Neuronal stem cell (in vitro differentiated cells): ENCODE measurements around the gene GFPT2.

Experiments used
- DNase-seq: peaks from one replicate; pipeline ENCODE4 v3.0.0-alpha.2; 2013; ENCODE audit warnings: low spot score
- H2AFZ ChIP-seq: one replicate; pipeline ENCODE4 v1.6.1; 2013; ENCODE audit warnings: mild to moderate bottlenecking, low read length, inconsistent platforms
- H2AK5ac ChIP-seq: 2 replicates; pipeline ENCODE4 v1.6.1; 2013; ENCODE audit warnings: low read depth, mild to moderate bottlenecking, inconsistent platforms, low read length, moderate library complexity, mixed read lengths
- H2BK120ac ChIP-seq: 2 replicates; pipeline ENCODE4 v1.6.1; 2013; ENCODE audit warnings: low read depth, mild to moderate bottlenecking, inconsistent platforms, low read length, moderate library complexity, mixed read lengths
- H2BK12ac ChIP-seq: one replicate; pipeline ENCODE4 v1.6.1; 2013; ENCODE audit warnings: low read length, inconsistent platforms
- H2BK15ac ChIP-seq: 2 replicates; pipeline ENCODE4 v1.6.1; 2013; ENCODE audit warnings: mild to moderate bottlenecking, low read length, inconsistent platforms, mixed read lengths
- H2BK5ac ChIP-seq: one replicate; pipeline ENCODE4 v1.6.1; 2013; ENCODE audit warnings: inconsistent platforms, mild to moderate bottlenecking, low read length, moderate library complexity
- H3K14ac ChIP-seq: one replicate; pipeline ENCODE4 v1.6.1; 2013; ENCODE audit warnings: low read length, inconsistent platforms
- H3K18ac ChIP-seq: 2 replicates; pipeline ENCODE4 v1.6.1; 2013; ENCODE audit warnings: low read length, inconsistent platforms
- H3K23ac ChIP-seq: 2 replicates; pipeline ENCODE4 v1.6.1; 2013; ENCODE audit warnings: low read depth, mild to moderate bottlenecking, mixed read lengths, low read length, inconsistent platforms; ENCODE audit not compliant: poor library complexity
- H3K27ac ChIP-seq: replicated peaks from 3 replicates; pipeline ENCODE4 v1.5.1; 2013; ENCODE audit warnings: low read length, inconsistent platforms
- H3K27me3 ChIP-seq, 3 experiments: 2 replicates each; pipeline ENCODE4 v1.6.1; 2013; ENCODE audit warnings: low read length in 3 of 3, mild to moderate bottlenecking in 2 of 3, inconsistent platforms in 1 of 3, low read depth in 1 of 3, mixed read lengths in 1 of 3, moderate library complexity in 1 of 3; ENCODE audit not compliant: control insufficient read depth in 3 of 3, insufficient read depth in 3 of 3
- H3K36me3 ChIP-seq, 2 donors: replicated peaks in 1 of 2; 2 replicates each; pipeline ENCODE4 v1.6.1; 2013; ENCODE audit warnings: low read length in 2 of 2; ENCODE audit not compliant: control insufficient read depth in 2 of 2, insufficient read depth in 2 of 2
- H3K4ac ChIP-seq: 2 replicates; pipeline ENCODE4 v1.6.1; 2013; ENCODE audit warnings: inconsistent platforms, mild to moderate bottlenecking, low read length, moderate library complexity
- H3K4me1 ChIP-seq, 2 donors: 1 replicate in 1 of 2; 2 replicates in 1 of 2; pipeline ENCODE4 v1.6.1; 2013; ENCODE audit warnings: low read length in 2 of 2, low read depth in 1 of 2; ENCODE audit not compliant: control insufficient read depth in 2 of 2, insufficient read depth in 1 of 2
- H3K4me2 ChIP-seq: one replicate; pipeline ENCODE4 v1.6.1; 2013; ENCODE audit warnings: mild to moderate bottlenecking, low read length, inconsistent platforms; ENCODE audit not compliant: insufficient read depth, poor library complexity, severe bottlenecking
- H3K4me3 ChIP-seq, 2 donors: 2 replicates each; pipeline ENCODE4 v1.5.1; 2013; ENCODE audit warnings: low read length in 2 of 2, mild to moderate bottlenecking in 2 of 2, inconsistent platforms in 1 of 2, moderate library complexity in 1 of 2
- H3K79me1 ChIP-seq: one replicate; pipeline ENCODE4 v1.6.1; 2013; ENCODE audit warnings: low read depth, mild to moderate bottlenecking, inconsistent platforms, low read length, moderate library complexity
- H3K9ac ChIP-seq: one replicate; pipeline ENCODE4 v1.6.1; 2013; ENCODE audit warnings: mild to moderate bottlenecking, low read depth, low read length, inconsistent platforms; ENCODE audit not compliant: poor library complexity
- H3K9me3 ChIP-seq, 2 donors: replicated peaks in 1 of 2; 2 replicates each; pipeline versions ENCODE3 to v1.6.1; 2013; ENCODE audit warnings: low read length in 2 of 2, mild to moderate bottlenecking in 2 of 2, inconsistent platforms in 1 of 2, low read depth in 1 of 2, mixed read lengths in 1 of 2, moderate library complexity in 1 of 2; ENCODE audit not compliant: control insufficient read depth in 2 of 2, insufficient read depth in 1 of 2
- H4K8ac ChIP-seq: one replicate; pipeline ENCODE4 v1.6.1; 2013; ENCODE audit warnings: low read depth, mild to moderate bottlenecking, inconsistent platforms, low read length, moderate library complexity
- H4K91ac ChIP-seq: one replicate; pipeline ENCODE4 v1.6.1; 2013; ENCODE audit warnings: low read length, low read depth, mild to moderate bottlenecking, inconsistent platforms; ENCODE audit not compliant: poor library complexity
- WGBS, 2 donors: extraction: QIAGEN DNeasy Blood & Tissue Kit; methylation state at CpG; one replicate each; pipeline ENCODE4 v1.1.7; 2013; ENCODE audit warnings: missing lambda C conversion rate in 2 of 2, mixed read lengths in 1 of 2; ENCODE audit not compliant: insufficient read length in 2 of 2, insufficient replicate concordance in 1 of 2; ENCODE audit errors: extremely low coverage in 2 of 2; 5-methylcytosine and 5-hydroxymethylcytosine counted together

Gene GFPT2

DNA sequence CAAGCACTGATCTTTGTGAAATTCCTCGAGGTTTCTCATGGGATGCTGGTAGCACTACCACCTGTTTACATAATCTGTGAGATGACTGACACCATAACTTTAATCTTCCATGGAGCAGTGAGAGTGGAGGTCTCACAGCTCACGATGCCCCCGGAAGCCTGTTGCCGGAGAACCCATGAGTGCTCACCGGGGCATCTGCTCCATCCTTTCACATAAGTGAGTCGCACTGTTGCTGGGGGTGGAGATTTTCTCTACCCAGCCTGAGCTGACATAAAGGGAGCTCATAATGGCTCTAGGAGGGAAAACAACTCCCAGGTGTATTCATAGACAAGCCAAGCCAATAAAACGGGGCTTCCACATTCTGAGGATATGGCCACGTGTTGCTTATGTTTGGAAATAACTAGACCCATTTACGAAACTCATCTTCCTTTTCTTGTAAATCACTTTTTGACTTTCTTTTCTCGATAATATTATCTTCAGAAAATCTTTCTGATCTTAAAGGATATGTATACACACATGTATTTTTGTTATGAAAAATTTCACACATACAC, 11.2 kb upstream of the GFPT2 start:
- Histone ChIP-seq H3K18ac (no peak overlapping the region), H2BK120ac (no peak overlapping the region), H3K4me1 (no peaks in the 10 kb centered on the region), H3K23ac (no peak overlapping the region), H3K36me3 (no peaks in the 10 kb centered on the region), H3K9me3 (no peaks in the 10 kb centered on the region), H2BK5ac (no peak overlapping the region), H3K4me3 (no peak overlapping the region), H4K91ac (no peak overlapping the region), H3K14ac (no peak overlapping the region), H4K8ac (no peak overlapping the region), H2AK5ac (no peak overlapping the region), H3K4me2 (no peak overlapping the region), H3K4ac (no peak overlapping the region), H3K27ac (no peak overlapping the region), H2BK12ac (no peak overlapping the region), H3K27me3 (peaks cover 0 to 15% (median 0%) of the 10 kb centered on the region in 3 experiments), H2AFZ (no peak overlapping the region), H2BK15ac (no peak overlapping the region), H3K79me1 (peaks cover 2% of the 10 kb centered on the region), H3K9ac (no peak overlapping the region)
- no peak for DNase-seq
- WGBS, 2 donors: no CpG with 5 or more reads among the region's 10 CpGs

- H3K79me1 ChIP-seq: no peaks in the 10 kb centered on the region
- no peak overlapping the region for H2AK5ac ChIP-seq
- no peak overlapping the region for H3K9ac ChIP-seq
- WGBS, 2 donors: no CpG with 5 or more reads among the region's 24 CpGs
- no peak overlapping the region for H3K18ac ChIP-seq
- H3K23ac ChIP-seq: no peak overlapping the region
- no peak overlapping the region for H3K27ac ChIP-seq
- no peak overlapping the region for H2BK5ac ChIP-seq
- H4K91ac ChIP-seq: no peak overlapping the region
- no peak overlapping the region for H2BK12ac ChIP-seq
- no peak overlapping the region for H2BK15ac ChIP-seq
- no peak overlapping the region for H2BK120ac ChIP-seq
- H3K4me2 ChIP-seq: no peak overlapping the region
- H3K36me3 ChIP-seq: no peaks in the 10 kb centered on the region
- H3K4me3 ChIP-seq: no peak overlapping the region
- H3K14ac ChIP-seq: no peak overlapping the region
- no peaks in the 10 kb centered on the region for H3K4me1 ChIP-seq
- DNase-seq: no peak
- H3K27me3 ChIP-seq: peaks cover 0 to 28% (median 0%) of the 10 kb centered on the region in 3 experiments
- H2AFZ ChIP-seq: no peak overlapping the region
- peaks cover 0 to 2% of the 10 kb centered on the region in 2 donors for H3K9me3 ChIP-seq
- no peak overlapping the region for H3K4ac ChIP-seq
- no peak overlapping the region for H4K8ac ChIP-seq
Measured at GRCh38 chr5:180360078-180360957, 7.2 kb upstream of the GFPT2 start.

DNA sequence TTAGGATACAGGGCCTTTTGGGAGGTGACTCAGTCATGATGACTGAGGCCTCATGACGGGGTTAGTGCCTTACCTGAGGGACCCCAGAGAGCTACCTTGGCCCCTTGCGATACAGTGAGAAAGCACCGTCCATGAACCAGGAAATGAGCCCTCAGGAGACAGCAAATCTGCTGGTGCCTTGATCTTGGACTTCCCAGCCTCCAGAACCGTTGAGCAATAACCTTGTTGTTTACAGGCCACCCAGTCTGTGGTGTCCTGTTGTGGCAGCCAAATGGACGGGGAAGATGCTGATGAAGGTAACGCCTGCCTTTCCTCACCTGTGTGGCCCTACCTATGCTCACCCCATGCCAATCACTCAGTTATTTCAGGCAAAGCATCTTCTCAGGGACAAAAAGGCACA, 5.6 kb upstream of the GFPT2 start:
- Histone ChIP-seq H3K36me3 (no peaks in the 10 kb centered on the region), H3K79me1 (no peaks in the 10 kb centered on the region), H3K9me3 (peaks cover 0 to 2% of the 10 kb centered on the region in 2 donors), H2BK12ac (no peak overlapping the region), H4K8ac (no peak overlapping the region), H2BK15ac (no peak overlapping the region), H3K4ac (no peak overlapping the region), H2AK5ac (no peak overlapping the region), H4K91ac (no peak overlapping the region), H2BK120ac (no peak overlapping the region), H2AFZ (no peak overlapping the region), H3K4me3 (no peak overlapping the region), H3K18ac (no peak overlapping the region), H3K4me1 (no peaks in the 10 kb centered on the region), H3K4me2 (no peak overlapping the region), H3K27ac (no peak overlapping the region), H2BK5ac (no peak overlapping the region), H3K9ac (no peak overlapping the region), H3K23ac (no peak overlapping the region), H3K14ac (no peak overlapping the region), H3K27me3 (peaks cover 0 to 37% (median 15%) of the 10 kb centered on the region in 3 experiments)
- no peak for DNase-seq
- WGBS, 2 donors: no CpG with 5 or more reads among the region's 6 CpGs

DNA sequence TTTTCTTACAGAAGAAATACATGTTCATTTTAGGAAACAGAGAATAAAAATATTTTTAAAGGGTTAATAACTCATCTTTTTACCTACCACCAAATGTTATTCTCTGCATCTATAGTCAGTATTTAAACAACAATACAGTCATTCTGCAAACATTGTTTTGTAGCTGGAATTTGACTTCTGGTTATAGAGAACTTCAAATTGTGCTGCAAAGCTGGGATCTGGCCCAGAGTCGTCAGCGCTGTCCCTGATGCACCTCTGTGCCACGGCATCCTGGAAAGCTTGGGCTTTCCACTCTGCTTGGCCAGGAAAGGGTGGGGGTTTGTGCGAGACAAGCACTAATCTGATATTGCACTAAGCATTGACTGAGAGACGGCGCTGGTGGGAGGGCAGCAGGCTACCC, 5.0 kb upstream of the GFPT2 start:
- DNase-seq: no peak
- H3K9ac ChIP-seq: peak overlapping the region; percentile 16
- no peak overlapping the region for H3K27ac ChIP-seq
- no peaks in the 10 kb centered on the region for H3K36me3 ChIP-seq
- no peak overlapping the region for H2BK12ac ChIP-seq
- H3K4me1 ChIP-seq: no peaks in the 10 kb centered on the region
- no peaks in the 10 kb centered on the region for H3K79me1 ChIP-seq
- no peak overlapping the region for H4K91ac ChIP-seq
- H3K18ac ChIP-seq: peak overlapping the region; percentile 13
- peaks cover 0 to 2% of the 10 kb centered on the region in 2 donors for H3K9me3 ChIP-seq
- no peak overlapping the region for H2BK120ac ChIP-seq
- H3K4me2 ChIP-seq: no peak overlapping the region
- H3K14ac ChIP-seq: no peak overlapping the region
- no CpG with 5 or more reads among the region's 6 CpGs for WGBS, 2 donors
- no peak overlapping the region for H3K4ac ChIP-seq
- no peak overlapping the region for H3K4me3 ChIP-seq
- H2AFZ ChIP-seq: no peak overlapping the region
- no peak overlapping the region for H2BK5ac ChIP-seq
- no peak overlapping the region for H2BK15ac ChIP-seq
- no peak overlapping the region for H3K23ac ChIP-seq
- H3K27me3 ChIP-seq: peaks cover 0 to 38% (median 18%) of the 10 kb centered on the region in 3 experiments
- H2AK5ac ChIP-seq: no peak overlapping the region
- no peak overlapping the region for H4K8ac ChIP-seq
